GM23338 (cell line): ENCODE results near the gene RUVBL1. TPM values are rescaled to one million over a fixed set of nuclear protein-coding genes. Genes with fewer than 3 reads are reported as not detected.
A peak's percentile ranks its signal among the peaks of the same experiment; 100 is the strongest.

Experiments used
- CREB1 ChIP-seq: fragments of 250-450 bp; sonication (Bioruptor Pico); IDR thresholded peaks from 2 replicates; pipeline ENCODE4 v1.5.0; 2020; ENCODE audit warnings: low read depth, mild to moderate bottlenecking, moderate library complexity
- JUNB ChIP-seq: IDR thresholded peaks from one replicate; pipeline ENCODE4 v1.6.1; 2016; ENCODE audit warnings: antibody characterized with exemption; ENCODE audit not compliant: unreplicated experiment
- polyA plus RNA-seq: library from polyadenylated mRNA; unstranded; fragments of >200 nt; fragmentation: Nextera tagmentation; extraction: Ambion mirVana; gene quantifications from 2 replicates; pipeline ENCODE4 v1.2.1, GENCODE V29; 2016
- small RNA-seq: library from RNA; depleted of rRNA; stranded (forward); fragments of <200 nt; gene quantifications from one replicate; pipeline ENCODE3, GENCODE V24; 2014; ENCODE audit warnings: low replicate concordance
- total RNA-seq: library from RNA; depleted of rRNA; stranded (reverse); fragments of >200 nt; shearing (Covaris generic); gene quantifications from 2 replicates; pipeline ENCODE4 v1.2.3, GENCODE V29; 2014; rRNA removed
- TF ChIP-seq, protein P1 (sequence below): IDR thresholded peaks from one replicate; pipeline ENCODE4 v1.6.1; 2018; ENCODE audit warnings: antibody characterized with exemption; ENCODE audit not compliant: unreplicated experiment

RUVBL1 gene
- total and polyA plus RNA-seq, 2 experiments from 2014 or later, result 133 to 136 TPM

DNA sequence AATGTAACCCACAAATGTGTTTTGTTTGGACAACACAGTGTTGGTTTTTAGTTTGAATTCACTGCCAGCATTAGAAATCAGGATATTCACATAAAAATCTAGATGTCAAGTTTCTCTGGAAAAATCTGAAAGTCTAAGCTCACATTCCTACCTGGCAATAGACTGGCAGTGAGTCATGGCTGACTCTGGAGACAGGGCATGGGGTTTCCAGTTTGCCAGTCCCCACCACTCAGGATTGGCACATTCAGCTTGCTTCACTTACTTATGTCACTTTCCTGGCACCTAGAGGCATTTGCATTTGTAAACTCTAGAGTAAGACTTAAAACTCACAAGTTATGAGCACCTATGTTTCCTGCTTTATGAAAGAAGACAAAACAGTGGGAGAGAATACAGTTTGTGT is 90.5 kb downstream of the RUVBL1 start (continued):
- TF ChIP-seq, protein P1, sequence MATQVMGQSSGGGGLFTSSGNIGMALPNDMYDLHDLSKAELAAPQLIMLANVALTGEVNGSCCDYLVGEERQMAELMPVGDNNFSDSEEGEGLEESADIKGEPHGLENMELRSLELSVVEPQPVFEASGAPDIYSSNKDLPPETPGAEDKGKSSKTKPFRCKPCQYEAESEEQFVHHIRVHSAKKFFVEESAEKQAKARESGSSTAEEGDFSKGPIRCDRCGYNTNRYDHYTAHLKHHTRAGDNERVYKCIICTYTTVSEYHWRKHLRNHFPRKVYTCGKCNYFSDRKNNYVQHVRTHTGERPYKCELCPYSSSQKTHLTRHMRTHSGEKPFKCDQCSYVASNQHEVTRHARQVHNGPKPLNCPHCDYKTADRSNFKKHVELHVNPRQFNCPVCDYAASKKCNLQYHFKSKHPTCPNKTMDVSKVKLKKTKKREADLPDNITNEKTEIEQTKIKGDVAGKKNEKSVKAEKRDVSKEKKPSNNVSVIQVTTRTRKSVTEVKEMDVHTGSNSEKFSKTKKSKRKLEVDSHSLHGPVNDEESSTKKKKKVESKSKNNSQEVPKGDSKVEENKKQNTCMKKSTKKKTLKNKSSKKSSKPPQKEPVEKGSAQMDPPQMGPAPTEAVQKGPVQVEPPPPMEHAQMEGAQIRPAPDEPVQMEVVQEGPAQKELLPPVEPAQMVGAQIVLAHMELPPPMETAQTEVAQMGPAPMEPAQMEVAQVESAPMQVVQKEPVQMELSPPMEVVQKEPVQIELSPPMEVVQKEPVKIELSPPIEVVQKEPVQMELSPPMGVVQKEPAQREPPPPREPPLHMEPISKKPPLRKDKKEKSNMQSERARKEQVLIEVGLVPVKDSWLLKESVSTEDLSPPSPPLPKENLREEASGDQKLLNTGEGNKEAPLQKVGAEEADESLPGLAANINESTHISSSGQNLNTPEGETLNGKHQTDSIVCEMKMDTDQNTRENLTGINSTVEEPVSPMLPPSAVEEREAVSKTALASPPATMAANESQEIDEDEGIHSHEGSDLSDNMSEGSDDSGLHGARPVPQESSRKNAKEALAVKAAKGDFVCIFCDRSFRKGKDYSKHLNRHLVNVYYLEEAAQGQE, result no peak
- TF ChIP-seq CREB1 (CRISPR knock-in tag) (no peak), JUNB (no peak)

Small RNA genes within 50 kb of the gene (small RNA-seq; reads per million reads assigned to genes)
- gene RNU2-37P (3.0 reads per million, percentile 88 among the genes with 10 or more reads in this experiment), gene RNU6-823P (not detected)

Other genes starting within 250 kb of the RUVBL1 start
- gene KBTBD12, start 208.6 kb downstream of the RUVBL1 start, total RNA-seq, result 0.23 and 0.69 TPM in 2 replicates
- gene KBTBD12, start 208.6 kb downstream of the RUVBL1 start, polyA plus RNA-seq, result 0.53 and 0.73 TPM in 2 replicates
- 170 and 184 TPM in 2 replicates for gene SEC61A1, start 71.4 kb downstream of the RUVBL1 start, total RNA-seq
- 44.8 and 47.3 TPM in 2 replicates for gene SEC61A1, start 71.4 kb downstream of the RUVBL1 start, polyA plus RNA-seq
- gene EEFSEC, start 29.7 kb upstream of the RUVBL1 start, total RNA-seq, result 14.1 and 16.2 TPM in 2 replicates
- 9.5 and 10.1 TPM in 2 replicates for gene EEFSEC, start 29.7 kb upstream of the RUVBL1 start, polyA plus RNA-seq